Activated T-helper 2 cell treated with anti-CD3 and anti-CD28 coated beads, Interferon-gamma antibody, Interleukin-2, Interleukin-4, amounts not matched to agents 10 μg/mL and 5 μg/mL and 100 μg/mL, durations not matched to agents 14 hours and 24 hours and 36 hours (primary cell): Measurements from ENCODE around the gene AHDC1. TPM values are rescaled to one million over a fixed set of nuclear protein-coding genes. Genes with fewer than 3 reads are reported as not detected.

Experiments used
- DNase-seq: peaks from one replicate; pipeline ENCODE4 v3.0.0; 2021; ENCODE audit warnings: low spot score
- H3K27ac Mint-ChIP-seq: one replicate; pipeline ENCODE4 v1.8.0; 2021; ENCODE audit warnings: mixed read lengths
- H3K27me3 Mint-ChIP-seq: one replicate; pipeline ENCODE4 v1.8.0; 2021; ENCODE audit warnings: low read depth, mixed read lengths
- H3K36me3 Mint-ChIP-seq: one replicate; pipeline ENCODE4 v1.8.0; 2021; ENCODE audit warnings: low read depth, mixed read lengths
- H3K4me1 Mint-ChIP-seq: one replicate; pipeline ENCODE4 v1.8.0; 2021; ENCODE audit warnings: low read depth, mixed read lengths
- H3K4me3 Mint-ChIP-seq: one replicate; pipeline ENCODE4 v1.8.0; 2021; ENCODE audit warnings: low read depth, mild to moderate bottlenecking, moderate library complexity, mixed read lengths
- H3K9me3 Mint-ChIP-seq: one replicate; pipeline ENCODE4 v1.8.0; 2021; ENCODE audit warnings: mixed read lengths
- intact Hi-C: fragments of 100-400 bp; cut with micrococcal nuclease; formaldehyde crosslinking; loops from one replicate; pipeline ENCODE4 v1.15.1; 2023
- total RNA-seq: library from RNA; stranded (reverse); gene quantifications from 2 replicates; pipeline ENCODE4 v1.2.3, GENCODE V29; 2022

The AHDC1 gene
- total RNA-seq, 1 donor from 2014 or later: 29.3 TPM

GRCh38 chr1:27597516-27598294 is 6.2 kb downstream of the AHDC1 start:
- Mint-ChIP-seq H3K27ac (peak overlapping the region; percentile 59), H3K27me3 (no peaks in the 10 kb centered on the region), H3K4me3 (peak overlapping the region; percentile 38), H3K36me3 (no peaks in the 10 kb centered on the region), H3K4me1 (peaks cover 37% of the 10 kb centered on the region), H3K9me3 (no peaks in the 10 kb centered on the region)
- no peak for DNase-seq
- intact Hi-C loops: loop anchor here (2.0 kb wide), 1 partner anchor 29 kb away; no protein-coding TSS in a partner anchor

DNA sequence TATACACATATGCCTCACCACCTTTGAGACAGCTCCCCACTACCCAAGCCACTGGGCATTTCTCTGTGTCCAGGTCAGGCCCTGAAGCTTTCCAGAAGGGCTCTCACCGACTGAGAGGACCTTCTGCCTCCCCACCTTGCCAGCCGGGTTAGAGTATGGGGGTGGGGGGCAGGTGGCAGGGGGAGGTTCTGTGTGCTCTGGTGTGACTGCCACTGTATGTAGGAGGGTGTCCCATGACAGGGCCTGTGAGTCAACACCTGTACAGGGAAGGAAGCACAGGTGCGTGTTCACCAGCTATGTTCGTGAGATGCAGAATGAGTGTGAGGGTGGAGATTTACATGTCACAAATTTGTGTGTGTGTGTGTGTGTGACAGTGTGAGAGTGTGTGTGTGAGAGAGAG is 7.0 kb downstream of the AHDC1 start:
- Mint-ChIP-seq H3K4me3 (no peak overlapping the region), H3K9me3 (no peaks in the 10 kb centered on the region), H3K4me1 (peaks cover 34% of the 10 kb centered on the region), H3K27me3 (no peaks in the 10 kb centered on the region), H3K27ac (no peak overlapping the region), H3K36me3 (no peaks in the 10 kb centered on the region)
- DNase-seq: no peak
- intact Hi-C loops: no loop called here

- DNase-seq: no peak
- intact Hi-C loops: no loop called here
- no peak overlapping the region for H3K27ac Mint-ChIP-seq
- peaks cover 29% of the 10 kb centered on the region for H3K4me1 Mint-ChIP-seq
- no peaks in the 10 kb centered on the region for H3K36me3 Mint-ChIP-seq
- H3K4me3 Mint-ChIP-seq: no peak overlapping the region
- no peaks in the 10 kb centered on the region for H3K27me3 Mint-ChIP-seq
- H3K9me3 Mint-ChIP-seq: no peaks in the 10 kb centered on the region
Measured at GRCh38 chr1:27596261-27596660, 7.7 kb downstream of the AHDC1 start.

DNA sequence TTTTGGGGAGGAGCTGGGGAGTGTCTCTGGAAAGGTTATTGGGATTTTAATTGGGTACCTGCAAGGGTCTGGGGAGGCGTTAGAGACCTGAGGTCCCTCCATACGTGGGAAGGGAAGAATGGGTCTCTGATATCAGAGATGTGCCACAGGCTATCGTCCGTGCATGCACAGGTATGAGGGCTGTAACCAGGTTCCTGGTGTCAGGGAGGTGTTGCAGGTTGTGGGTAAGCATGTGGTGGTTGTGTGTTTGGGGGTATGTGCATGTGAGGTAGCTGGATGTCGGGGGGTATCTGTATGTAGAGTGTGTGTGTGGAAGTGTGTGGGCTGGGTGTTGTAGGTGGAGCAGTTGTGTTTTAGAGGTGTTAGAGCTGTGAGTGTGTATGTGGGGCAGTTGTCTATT is 8.3 kb downstream of the AHDC1 start:
- no peak for DNase-seq
- no peak overlapping the region for H3K27ac Mint-ChIP-seq
- H3K9me3 Mint-ChIP-seq: no peaks in the 10 kb centered on the region
- intact Hi-C loops: no loop called here
- H3K4me1 Mint-ChIP-seq: peaks cover 24% of the 10 kb centered on the region
- H3K4me3 Mint-ChIP-seq: no peak overlapping the region
- H3K36me3 Mint-ChIP-seq: no peaks in the 10 kb centered on the region
- no peaks in the 10 kb centered on the region for H3K27me3 Mint-ChIP-seq

- Mint-ChIP-seq H3K27ac (no peak overlapping the region), H3K4me3 (no peak overlapping the region), H3K9me3 (no peaks in the 10 kb centered on the region), H3K27me3 (no peaks in the 10 kb centered on the region), H3K36me3 (no peaks in the 10 kb centered on the region), H3K4me1 (peaks cover 18% of the 10 kb centered on the region)
- intact Hi-C loops: no loop called here
- no peak for DNase-seq
Measured at GRCh38 chr1:27594564-27595510, 9.1 kb downstream of the AHDC1 start.

DNA sequence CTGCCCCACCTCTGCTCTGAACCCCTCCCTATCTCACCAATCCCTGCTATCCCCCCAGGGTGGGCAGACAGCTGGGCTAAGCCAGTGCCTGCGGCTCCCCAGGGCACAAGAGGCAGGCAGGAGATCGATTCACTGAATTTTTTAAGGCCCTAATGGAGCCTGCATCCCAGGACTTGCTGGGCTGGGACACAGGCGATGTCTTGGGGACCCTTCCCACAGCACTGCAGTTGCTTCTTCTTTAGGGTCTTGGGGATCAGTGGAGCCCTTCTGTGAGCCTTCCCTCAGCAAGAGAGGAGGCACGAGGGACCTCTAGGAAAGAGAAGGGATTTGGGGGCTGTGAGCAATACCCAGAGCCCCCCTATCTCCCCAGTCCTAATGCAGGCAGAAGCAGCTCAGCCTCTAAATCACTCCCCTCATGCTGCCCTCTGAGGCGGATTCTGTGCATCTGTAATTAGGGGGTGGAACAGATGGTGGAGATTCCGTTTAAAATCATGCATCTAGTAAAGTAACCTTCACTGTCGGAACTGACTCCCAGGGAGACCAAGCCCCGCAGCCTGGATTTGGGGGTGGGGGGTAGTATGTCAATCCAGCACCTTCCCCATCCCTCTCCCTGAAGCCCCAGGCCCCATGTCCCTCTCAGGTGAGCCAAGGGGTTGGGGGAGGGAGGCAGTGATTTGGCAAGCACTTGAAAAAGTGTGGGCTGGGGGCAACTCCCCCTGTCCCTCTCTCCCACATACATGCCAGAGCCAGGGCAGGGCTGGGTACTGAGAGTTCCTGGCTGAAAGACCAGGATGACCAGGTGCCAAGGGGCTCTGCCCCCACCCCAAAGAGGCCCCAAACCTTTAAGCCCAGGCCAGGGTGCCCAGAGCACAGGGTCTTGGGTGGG is 10.0 kb downstream of the AHDC1 start:
- H3K4me3 Mint-ChIP-seq: no peak overlapping the region
- no peak overlapping the region for H3K27ac Mint-ChIP-seq
- no peak for DNase-seq
- intact Hi-C loops: no loop called here
- H3K36me3 Mint-ChIP-seq: no peaks in the 10 kb centered on the region
- H3K9me3 Mint-ChIP-seq: no peaks in the 10 kb centered on the region
- H3K27me3 Mint-ChIP-seq: no peaks in the 10 kb centered on the region
- H3K4me1 Mint-ChIP-seq: peaks cover 11% of the 10 kb centered on the region

DNA sequence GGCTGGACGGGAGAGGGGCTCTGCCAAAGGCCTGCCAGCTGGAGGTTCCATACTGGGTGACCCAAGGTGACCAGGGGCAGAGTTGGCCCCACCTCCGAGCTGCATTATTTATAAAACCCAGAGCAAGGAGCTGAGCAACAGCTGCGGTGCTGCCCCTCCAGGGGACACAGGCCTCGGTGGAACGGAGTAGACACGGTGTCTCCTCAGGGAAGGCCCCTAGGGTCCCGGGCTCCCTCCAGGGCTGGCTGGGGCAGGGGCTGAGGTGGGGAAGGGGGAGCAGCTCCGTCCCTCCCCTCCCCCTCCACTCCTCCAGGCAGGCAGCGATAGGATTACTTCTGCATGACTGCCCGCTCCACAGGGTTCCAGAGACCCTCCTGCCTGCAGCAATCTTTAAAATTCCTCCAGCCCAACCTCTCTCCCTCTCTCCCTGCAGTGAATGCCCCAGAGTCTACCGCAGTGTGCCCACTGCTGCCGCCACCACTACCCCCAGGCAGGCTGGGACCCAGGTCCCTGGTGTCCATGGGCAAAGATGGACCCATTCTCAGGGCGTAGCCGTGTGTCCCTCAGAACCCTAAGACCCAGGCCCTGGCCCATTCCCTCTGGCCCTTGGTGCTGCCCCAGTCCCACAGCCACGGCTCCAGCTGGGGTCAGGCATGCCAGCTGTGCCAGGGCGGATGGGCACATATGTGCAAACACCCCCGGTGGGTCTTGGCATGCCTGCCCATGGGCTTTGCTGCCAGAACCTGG is 10.8 kb downstream of the AHDC1 start:
- Mint-ChIP-seq H3K27me3 (no peaks in the 10 kb centered on the region), H3K36me3 (no peaks in the 10 kb centered on the region), H3K9me3 (no peaks in the 10 kb centered on the region), H3K27ac (no peak overlapping the region), H3K4me3 (no peak overlapping the region), H3K4me1 (peaks cover 5% of the 10 kb centered on the region)
- intact Hi-C loops: no loop called here
- no peak for DNase-seq

GRCh38 chr1:27592232-27592930 is 11.6 kb downstream of the AHDC1 start:
- Mint-ChIP-seq H3K4me3 (no peak overlapping the region), H3K36me3 (no peaks in the 10 kb centered on the region), H3K9me3 (no peaks in the 10 kb centered on the region), H3K4me1 (no peaks in the 10 kb centered on the region), H3K27me3 (no peaks in the 10 kb centered on the region), H3K27ac (no peak overlapping the region)
- intact Hi-C loops: no loop called here
- DNase-seq: no peak

GRCh38 chr1:27591622-27592021 is 12.3 kb downstream of the AHDC1 start:
- intact Hi-C loops: no loop called here
- DNase-seq: no peak
- Mint-ChIP-seq H3K4me1 (no peaks in the 10 kb centered on the region), H3K27me3 (no peaks in the 10 kb centered on the region), H3K4me3 (no peak overlapping the region), H3K9me3 (no peaks in the 10 kb centered on the region), H3K27ac (no peak overlapping the region), H3K36me3 (no peaks in the 10 kb centered on the region)

- intact Hi-C loops: no loop called here
Measured at GRCh38 chr1:27590917-27591508, 12.9 kb downstream of the AHDC1 start.

GRCh38 chr1:27589841-27590426 is 14.0 kb downstream of the AHDC1 start:
- Mint-ChIP-seq H3K4me1 (no peaks in the 10 kb centered on the region), H3K27ac (no peak overlapping the region), H3K9me3 (no peaks in the 10 kb centered on the region), H3K27me3 (no peaks in the 10 kb centered on the region), H3K4me3 (no peak overlapping the region), H3K36me3 (no peaks in the 10 kb centered on the region)
- intact Hi-C loops: no loop called here
- DNase-seq: no peak

More at GRCh38 chr1:27590917-27591508, 12.9 kb downstream of the AHDC1 start:
- no peak overlapping the region for H3K27ac Mint-ChIP-seq
- H3K4me1 Mint-ChIP-seq: no peaks in the 10 kb centered on the region
- no peak for DNase-seq
- no peaks in the 10 kb centered on the region for H3K9me3 Mint-ChIP-seq
- H3K27me3 Mint-ChIP-seq: no peaks in the 10 kb centered on the region
- H3K36me3 Mint-ChIP-seq: no peaks in the 10 kb centered on the region
- no peak overlapping the region for H3K4me3 Mint-ChIP-seq
